CD4-positive, alpha-beta T cell (primary cell): ENCODE data around the gene PIK3C2B. TPM values are rescaled to one million over a fixed set of nuclear protein-coding genes. Genes with fewer than 3 reads are reported as not detected.

ENCODE experiments used
- ATAC-seq: fragments of 200-7000 bp; cut with Tn5 transposase; one replicate; pipeline ENCODE4 v1.10.0; 2022; ENCODE audit warnings: mild to moderate bottlenecking; ENCODE audit not compliant: poor library complexity
- CTCF ChIA-PET: fragments of 350-600 bp; sonication (Branson Sonifier 250); formaldehyde crosslinking; loops from one replicate; lab custom pipeline; 2021; ENCODE audit warnings: antibody characterized with exemption, inconsistent platforms; lab: Charles Lee
- POLR2A ChIA-PET: fragments of 350-600 bp; sonication (Branson Sonifier 250); formaldehyde crosslinking; loops from one replicate; lab custom pipeline; 2021; ENCODE audit warnings: antibody characterized with exemption, inconsistent platforms; lab: Charles Lee
- DNase-seq, 14 experiments: peaks; one replicate each; pipeline ENCODE4 v3.0.0-alpha.2; 2013 to 2020; ENCODE audit warnings: mixed read lengths in 2 of 14
- H3K27ac ChIP-seq, 2 donors: one replicate each; pipeline versions ENCODE4 v1.5.1 to v1.7.0; 2013; ENCODE audit warnings: low read length in 2 of 2, low read depth in 1 of 2, mild to moderate bottlenecking in 1 of 2
- H3K27me3 ChIP-seq, 2 experiments: 1 replicate in 1 of 2; 2 replicates in 1 of 2; pipeline versions ENCODE4 v1.6.1 to v1.7.0; 2013; ENCODE audit warnings: low read length in 2 of 2, control low read depth in 1 of 2, mild to moderate bottlenecking in 1 of 2, moderate library complexity in 1 of 2; ENCODE audit not compliant: insufficient read depth in 2 of 2, control insufficient read depth in 1 of 2
- H3K36me3 ChIP-seq: one replicate; pipeline ENCODE4 v1.6.1; 2013; ENCODE audit warnings: low read length, control low read depth; ENCODE audit not compliant: insufficient read depth
- H3K4me1 ChIP-seq: one replicate; pipeline ENCODE4 v1.6.1; 2013; ENCODE audit warnings: low read length, control low read depth; ENCODE audit not compliant: insufficient read depth
- H3K4me3 ChIP-seq: one replicate; pipeline ENCODE4 v1.5.1; 2013; ENCODE audit warnings: mild to moderate bottlenecking, low read length, moderate library complexity
- H3K9me3 ChIP-seq, 2 experiments: 1 replicate in 1 of 2; 2 replicates in 1 of 2; pipeline versions ENCODE4 v1.6.1 to v1.7.0; 2013; ENCODE audit warnings: low read length in 2 of 2, mild to moderate bottlenecking in 2 of 2, control low read depth in 1 of 2, moderate library complexity in 1 of 2; ENCODE audit not compliant: control insufficient read depth in 1 of 2, insufficient read depth in 1 of 2
- H3K27ac Mint-ChIP-seq: one replicate; pipeline ENCODE4 v1.8.0; 2020; ENCODE audit warnings: mixed read lengths
- H3K27me3 Mint-ChIP-seq: one replicate; pipeline ENCODE4 v1.8.0; 2021; ENCODE audit warnings: mixed read lengths
- H3K36me3 Mint-ChIP-seq: one replicate; pipeline ENCODE4 v1.8.0; 2021; ENCODE audit warnings: low read depth, mixed read lengths
- H3K4me1 Mint-ChIP-seq: one replicate; pipeline ENCODE4 v1.8.0; 2021; ENCODE audit warnings: low read depth, mixed read lengths
- H3K4me3 Mint-ChIP-seq: one replicate; pipeline ENCODE4 v1.8.0; 2020; ENCODE audit warnings: mild to moderate bottlenecking, mixed read lengths
- H3K9me3 Mint-ChIP-seq: one replicate; pipeline ENCODE4 v1.8.0; 2020; ENCODE audit warnings: mixed read lengths
- intact Hi-C, 2 experiments: fragments of 100-400 bp; cut with DNase I in 1 of 2; cut with micrococcal nuclease in 1 of 2; formaldehyde crosslinking; loops; one replicate each; pipeline versions ENCODE4 v1.15.1 to v1.9.0; 2023 to 2025; cut with DNase I, micrococcal nuclease
- total RNA-seq, 174 experiments: library from RNA in 2 of 174; stranded (reverse) in 2 of 174; gene quantifications; one replicate each; pipeline ENCODE4 v1.2.3 and lab custom pipeline; 2021 to 2026
- TF ChIP-seq, protein P1 (sequence below): fragments of 200-600 bp; IDR thresholded peaks from one replicate; pipeline ENCODE4 v1.8.0; 2022; ENCODE audit warnings: antibody characterized with exemption, mild to moderate bottlenecking

The PIK3C2B gene
- total RNA-seq, 2 experiments from 2014 or later, result 25.5 to 27.1 TPM

DNA sequence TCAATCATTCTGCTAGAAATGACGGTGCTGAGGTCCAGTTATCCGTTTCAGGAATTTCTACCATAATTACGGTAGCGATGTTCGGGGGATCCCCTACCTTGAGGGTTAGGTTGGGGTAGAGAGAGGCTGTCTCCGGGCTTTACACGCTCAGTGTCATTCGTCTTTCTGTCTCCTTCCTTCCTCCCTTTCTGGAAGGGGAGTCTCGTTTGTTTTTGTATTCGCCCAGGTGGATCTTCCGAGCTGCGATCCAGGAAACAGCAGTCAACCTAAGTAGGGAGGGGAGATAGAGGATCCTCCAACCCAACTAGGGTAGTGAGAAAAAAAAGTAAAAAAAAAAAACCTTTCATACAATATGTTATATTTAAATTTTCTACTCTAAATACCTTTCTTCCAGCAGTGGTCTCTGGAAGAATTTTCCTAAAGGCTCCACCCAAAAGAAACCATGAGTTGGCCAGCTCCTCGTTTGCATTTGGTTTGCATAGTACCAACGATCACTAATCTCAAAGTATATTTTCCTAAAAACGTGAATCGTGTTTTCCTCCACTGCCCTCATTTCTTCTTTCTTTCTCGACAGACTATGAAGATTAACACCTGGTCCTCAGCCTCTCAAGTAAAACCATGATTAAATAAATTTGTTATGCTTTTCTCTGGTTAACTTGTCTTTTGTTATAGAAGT, 611 bp upstream of the PIK3C2B start:
- peaks cover 58% of the 10 kb centered on the region for H3K4me1 Mint-ChIP-seq
- ChIA-PET POLR2A (interaction anchor here (0.8 to 6.0 kb wide), 19 partner anchors 8 to 85 kb away, joined by 3 to 79 read pairs (median 8); partner anchors contain the start of gene MDM4), CTCF (interaction anchor here (0.8 to 4.5 kb wide), 7 partner anchors 10 to 64 kb away, joined by 3 to 51 read pairs (median 4); no protein-coding TSS in a partner anchor)
- H3K27me3 Mint-ChIP-seq, result no peaks in the 10 kb centered on the region
- no peaks in the 10 kb centered on the region for H3K9me3 Mint-ChIP-seq
- DNase-seq, result peak in 3 of 14 experiments; percentile 53 to 81 (median 77)
- H3K27me3 ChIP-seq, result no peaks in the 10 kb centered on the region
- peak; percentile 56 for ATAC-seq
- H3K4me1 ChIP-seq, result peaks cover 52% of the 10 kb centered on the region
- TF ChIP-seq, protein P1, sequence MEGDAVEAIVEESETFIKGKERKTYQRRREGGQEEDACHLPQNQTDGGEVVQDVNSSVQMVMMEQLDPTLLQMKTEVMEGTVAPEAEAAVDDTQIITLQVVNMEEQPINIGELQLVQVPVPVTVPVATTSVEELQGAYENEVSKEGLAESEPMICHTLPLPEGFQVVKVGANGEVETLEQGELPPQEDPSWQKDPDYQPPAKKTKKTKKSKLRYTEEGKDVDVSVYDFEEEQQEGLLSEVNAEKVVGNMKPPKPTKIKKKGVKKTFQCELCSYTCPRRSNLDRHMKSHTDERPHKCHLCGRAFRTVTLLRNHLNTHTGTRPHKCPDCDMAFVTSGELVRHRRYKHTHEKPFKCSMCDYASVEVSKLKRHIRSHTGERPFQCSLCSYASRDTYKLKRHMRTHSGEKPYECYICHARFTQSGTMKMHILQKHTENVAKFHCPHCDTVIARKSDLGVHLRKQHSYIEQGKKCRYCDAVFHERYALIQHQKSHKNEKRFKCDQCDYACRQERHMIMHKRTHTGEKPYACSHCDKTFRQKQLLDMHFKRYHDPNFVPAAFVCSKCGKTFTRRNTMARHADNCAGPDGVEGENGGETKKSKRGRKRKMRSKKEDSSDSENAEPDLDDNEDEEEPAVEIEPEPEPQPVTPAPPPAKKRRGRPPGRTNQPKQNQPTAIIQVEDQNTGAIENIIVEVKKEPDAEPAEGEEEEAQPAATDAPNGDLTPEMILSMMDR, result no peak
- H3K36me3 Mint-ChIP-seq, result peaks cover 9% of the 10 kb centered on the region
- peak overlapping the region; percentile 91 for H3K4me3 Mint-ChIP-seq
- peaks cover under 1% of the 10 kb centered on the region for H3K36me3 ChIP-seq
- peak overlapping the region; percentile 70 for H3K4me3 ChIP-seq
- peak overlapping the region; percentile 61 to 95 for H3K27ac ChIP-seq
- no peaks in the 10 kb centered on the region for H3K9me3 ChIP-seq
- H3K27ac Mint-ChIP-seq, result peak overlapping the region; percentile 88
- intact Hi-C loops, result loop anchor here in 1 of 2 experiments (2.0 kb wide), 1 partner anchor 48 kb away; no protein-coding TSS in a partner anchor

DNA sequence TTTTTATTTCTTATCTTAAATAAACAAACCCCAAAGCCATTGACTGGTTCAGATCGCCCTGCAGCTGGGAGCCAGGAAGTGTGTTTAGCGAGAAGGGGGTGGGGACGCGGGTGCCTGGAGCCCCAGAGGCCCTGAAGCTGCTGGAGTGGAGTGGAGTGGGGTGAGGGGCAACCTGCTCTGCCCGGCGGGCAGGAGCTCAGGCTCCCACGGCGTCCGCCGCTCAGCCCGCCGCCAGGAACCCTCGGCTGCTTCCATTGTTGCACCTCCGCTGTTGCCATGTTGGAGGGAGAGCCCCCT, 673 bp downstream of the PIK3C2B start:
- Histone ChIP-seq H3K4me1 (peaks cover 57% of the 10 kb centered on the region), H3K27ac (peak overlapping the region; percentile 50 to 95), H3K27me3 (no peaks in the 10 kb centered on the region), H3K36me3 (peaks cover 8% of the 10 kb centered on the region), H3K9me3 (no peaks in the 10 kb centered on the region), H3K4me3 (peak overlapping the region; percentile 70)
- DNase-seq (peak in 13 of 14 experiments; percentile 29 to 79 (median 51)), ATAC-seq (peak; percentile 48)
- ChIA-PET CTCF (interaction anchor here (0.7 to 4.5 kb wide), 13 partner anchors 9 to 95 kb away, joined by 3 to 51 read pairs (median 4); no protein-coding TSS in a partner anchor), POLR2A (interaction anchor here (0.5 to 6.0 kb wide), 22 partner anchors 9 to 826 kb away, joined by 3 to 79 read pairs (median 6); partner anchors contain the start of gene MDM4)
- intact Hi-C loops, result loop anchor here in 1 of 2 experiments (2.0 to 5.0 kb wide), 2 partner anchors 47 to 48 kb away; no protein-coding TSS in a partner anchor
- Mint-ChIP-seq H3K4me3 (peak overlapping the region; percentile 86), H3K4me1 (peaks cover 69% of the 10 kb centered on the region), H3K27me3 (no peaks in the 10 kb centered on the region), H3K27ac (peak overlapping the region; percentile 88), H3K36me3 (peaks cover 16% of the 10 kb centered on the region), H3K9me3 (no peaks in the 10 kb centered on the region)
- TF ChIP-seq, protein P1, result no peak

DNA sequence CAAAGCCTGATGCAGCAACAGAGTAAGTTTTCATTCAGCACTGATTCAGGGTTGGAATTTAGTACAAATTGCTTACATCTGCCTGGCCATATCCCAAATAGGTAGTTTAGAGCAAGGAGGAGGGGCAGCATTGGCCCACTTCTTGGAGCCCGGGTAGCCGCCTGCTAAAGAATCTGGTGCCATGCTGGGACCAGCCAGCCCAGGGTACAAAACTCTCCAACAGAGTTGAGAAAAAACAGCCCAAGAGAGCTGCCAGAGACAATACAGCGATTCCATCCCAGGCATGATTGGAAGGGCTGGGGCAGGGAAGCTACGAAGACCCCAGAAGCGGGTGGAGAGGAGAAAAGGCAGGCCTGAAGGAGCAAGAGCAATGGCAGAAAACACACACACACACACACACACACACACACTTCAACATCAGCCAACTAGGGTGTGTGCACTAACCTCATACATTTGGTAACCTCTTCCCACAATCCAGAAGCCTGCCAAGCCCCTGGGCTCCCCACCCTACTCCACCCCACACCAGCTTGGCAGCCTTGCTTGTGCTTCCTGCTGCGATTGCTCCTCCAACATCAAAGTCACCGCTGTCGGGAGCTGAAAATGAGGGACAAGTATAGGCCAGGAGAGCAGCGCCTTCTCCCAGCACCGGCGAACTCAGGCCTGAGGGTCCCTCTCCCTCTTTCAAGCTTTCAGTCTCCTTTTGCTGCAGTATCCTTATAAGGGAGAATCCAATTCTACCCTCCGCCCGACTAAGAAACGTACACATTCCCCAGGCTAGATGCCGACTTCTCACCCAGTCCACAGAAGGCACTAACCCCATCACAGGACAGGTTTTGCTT, 1.2 kb downstream of the PIK3C2B start:
- Histone ChIP-seq H3K9me3 (no peaks in the 10 kb centered on the region), H3K27me3 (no peaks in the 10 kb centered on the region), H3K36me3 (peaks cover 8% of the 10 kb centered on the region), H3K27ac (peak overlapping the region; percentile 50 to 95), H3K4me3 (peak overlapping the region; percentile 70), H3K4me1 (peaks cover 57% of the 10 kb centered on the region)
- CTCF ChIA-PET, result interaction anchor here (1.1 to 4.5 kb wide), 10 partner anchors 9 to 95 kb away, joined by 3 to 51 read pairs (median 8); no protein-coding TSS in a partner anchor
- Mint-ChIP-seq H3K27ac (peak overlapping the region; percentile 88), H3K4me3 (peak overlapping the region; percentile 86), H3K9me3 (no peaks in the 10 kb centered on the region), H3K36me3 (peaks cover 21% of the 10 kb centered on the region), H3K27me3 (no peaks in the 10 kb centered on the region), H3K4me1 (peaks cover 74% of the 10 kb centered on the region)
- POLR2A ChIA-PET, result interaction anchor here (0.9 to 6.0 kb wide), 22 partner anchors 8 to 83 kb away, joined by 3 to 79 read pairs (median 6); partner anchors contain the start of gene MDM4
- TF ChIP-seq, protein P1, result no peak
- DNase-seq, result peak in 5 of 14 experiments; percentile 13 to 53 (median 44)
- ATAC-seq, result peak; percentile 3
- intact Hi-C loops, result loop anchor here in 1 of 2 experiments (5.0 kb wide), 1 partner anchor 49 kb away; no protein-coding TSS in a partner anchor
